T-helper 2 cell (primary cell): ENCODE data around the gene WFDC6.

Experiments
- DNase-seq, 5 experiments: peaks; one replicate each; pipeline versions ENCODE4 v3.0.0 to v3.0.0-alpha.2; 2012 to 2022

The WFDC6 gene

GRCh38 chr20:45515147-45515913 is 24.0 kb downstream of the WFDC6 start, which contains the start of gene SPINT3:
SPINT3 (minus strand) TSS chr20:45515622; CDS start chr20:45515608, 14 bp downstream.
- no peak for DNase-seq

- no peak for DNase-seq
These were observed 28.9 kb downstream of the WFDC6 start for GRCh38 chr20:45510242-45510862.

GRCh38 chr20:45509091-45509490 is 30.2 kb downstream of the WFDC6 start:
- no peak for DNase-seq

- DNase-seq: peak in 1 of 5 experiments; percentile 2
These were observed 31.0 kb downstream of the WFDC6 start for GRCh38 chr20:45508068-45508886.

GRCh38 chr20:45507011-45507820 is 32.1 kb downstream of the WFDC6 start:
- DNase-seq: peak in 1 of 5 experiments; percentile 66

GRCh38 chr20:45506398-45506797 is 32.9 kb downstream of the WFDC6 start:
- DNase-seq: no peak

GRCh38 chr20:45503403-45503802 is 35.9 kb downstream of the WFDC6 start:
- no peak for DNase-seq

GRCh38 chr20:45502561-45502960 is 36.7 kb downstream of the WFDC6 start:
- no peak for DNase-seq

GRCh38 chr20:45501600-45501999 is 37.7 kb downstream of the WFDC6 start:
- DNase-seq: no peak

- DNase-seq: no peak
These were observed 39.3 kb downstream of the WFDC6 start for GRCh38 chr20:45500022-45500421.

- DNase-seq: no peak
These were observed 41.2 kb downstream of the WFDC6 start for GRCh38 chr20:45497971-45498494.

- no peak for DNase-seq
These were observed 43.1 kb downstream of the WFDC6 start for GRCh38 chr20:45496166-45496565.

- DNase-seq: no peak
These were observed 43.8 kb downstream of the WFDC6 start for GRCh38 chr20:45495501-45495941.

GRCh38 chr20:45489083-45489531 is 50.2 kb downstream of the WFDC6 start:
- no peak for DNase-seq

GRCh38 chr20:45487231-45487635 is 52.0 kb downstream of the WFDC6 start:
- DNase-seq: no peak

GRCh38 chr20:45485388-45485787 is 53.9 kb downstream of the WFDC6 start:
- DNase-seq: no peak

- DNase-seq: no peak
These were observed 54.6 kb downstream of the WFDC6 start for GRCh38 chr20:45484676-45485075.
